Stimulated activated CD8-positive, alpha-beta memory T cell treated with anti-CD3 and anti-CD28 coated beads, Interleukin-4, amount 100 ng/mL, for 24 hours (primary cell): Measurements from ENCODE around the gene CELF2.
"Not testable (repeated sequence)": the region's sequence is repeated elsewhere in the genome, so short reads cannot be mapped to it uniquely, and the experiment has no call there.

Experiments used
- DNase-seq: peaks from one replicate; pipeline ENCODE4 v3.0.0-alpha.2; 2020; ENCODE audit warnings: low read depth

CELF2 gene

DNA sequence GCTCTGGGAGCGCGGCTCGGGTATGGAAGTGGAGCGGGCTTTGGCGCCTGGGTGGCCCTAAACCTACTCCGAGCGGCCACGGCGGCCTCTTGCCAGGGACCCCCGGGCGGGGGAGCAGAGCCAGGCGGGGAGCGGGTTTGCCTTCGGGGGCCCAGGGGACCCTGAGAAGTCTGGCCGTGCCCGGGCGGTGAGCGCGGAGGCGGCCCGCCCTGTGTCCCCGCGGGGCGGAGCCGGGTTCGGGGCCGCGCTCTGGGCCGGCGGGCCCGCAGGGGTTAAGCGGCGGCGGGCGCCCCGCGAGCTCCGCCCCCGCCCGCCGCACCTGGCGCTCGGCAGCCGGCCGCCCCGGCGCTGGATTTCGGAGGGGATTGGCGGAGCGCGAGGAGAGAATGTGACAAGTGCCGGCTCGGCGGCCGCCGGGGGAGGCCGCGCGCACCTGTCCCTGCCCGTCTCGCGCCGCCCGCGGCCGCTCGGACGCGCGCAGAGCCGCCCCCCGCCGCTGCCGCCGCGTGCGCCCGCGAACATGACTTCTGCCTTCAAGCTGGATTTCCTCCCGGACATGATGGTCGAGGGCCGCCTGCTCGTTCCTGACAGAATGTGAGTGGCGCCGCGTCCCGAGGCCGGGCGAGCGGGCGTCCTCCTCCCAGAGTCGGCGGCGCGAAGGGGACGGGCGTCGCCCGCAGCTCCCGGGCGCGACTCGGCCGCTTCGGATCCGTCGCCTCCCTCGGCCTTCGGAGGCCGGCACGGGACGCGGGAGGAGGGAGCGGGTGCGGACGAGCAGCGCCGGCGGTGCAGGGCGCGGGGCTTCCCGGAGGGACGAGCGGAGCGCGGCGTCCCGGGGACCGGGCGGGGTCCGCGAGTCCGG lies at the start of gene CELF2:
CELF2 (plus strand) TSS at position 303 of the 862 bp plus-strand sequence; CDS start at position 521, 218 bp downstream.
- DNase-seq: peak; percentile 24

DNA sequence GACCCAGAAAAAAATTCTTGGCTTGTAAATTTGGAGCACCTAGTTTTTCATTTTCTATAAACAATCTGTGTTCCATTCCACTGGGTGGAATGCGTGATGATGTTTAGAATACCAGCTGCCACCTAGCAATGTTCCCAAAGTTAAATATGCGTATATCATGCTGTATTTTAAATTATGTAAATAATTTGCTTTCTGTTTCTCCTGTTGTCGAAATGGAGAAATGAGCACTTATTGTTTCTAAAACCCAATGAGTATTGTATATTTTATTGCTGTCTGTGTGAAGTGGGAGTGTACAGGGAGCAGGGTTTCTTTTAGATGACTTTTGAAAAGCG lies 49.4 kb upstream of the CELF2 start:
- no peak for DNase-seq

DNA sequence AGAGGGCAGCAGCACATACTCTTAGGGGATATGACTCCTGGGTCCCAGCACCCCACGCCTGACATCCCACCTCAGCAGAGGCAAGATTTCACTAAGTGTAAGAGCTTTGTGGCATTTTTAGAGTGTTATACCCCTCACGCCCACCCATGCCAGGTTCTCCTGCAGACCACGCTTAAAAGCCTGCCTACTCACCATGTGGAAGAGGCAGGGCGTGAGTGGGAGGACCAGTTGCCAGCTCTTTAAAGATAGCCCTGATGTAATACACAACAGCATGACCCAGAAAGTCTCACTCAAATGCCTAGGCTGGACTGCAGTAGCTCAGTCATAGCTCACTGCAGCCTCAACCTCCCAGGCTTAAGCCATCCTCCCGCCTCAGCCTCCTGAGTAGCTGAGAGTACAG lies 44.4 kb upstream of the CELF2 start:
- no peak for DNase-seq

DNA sequence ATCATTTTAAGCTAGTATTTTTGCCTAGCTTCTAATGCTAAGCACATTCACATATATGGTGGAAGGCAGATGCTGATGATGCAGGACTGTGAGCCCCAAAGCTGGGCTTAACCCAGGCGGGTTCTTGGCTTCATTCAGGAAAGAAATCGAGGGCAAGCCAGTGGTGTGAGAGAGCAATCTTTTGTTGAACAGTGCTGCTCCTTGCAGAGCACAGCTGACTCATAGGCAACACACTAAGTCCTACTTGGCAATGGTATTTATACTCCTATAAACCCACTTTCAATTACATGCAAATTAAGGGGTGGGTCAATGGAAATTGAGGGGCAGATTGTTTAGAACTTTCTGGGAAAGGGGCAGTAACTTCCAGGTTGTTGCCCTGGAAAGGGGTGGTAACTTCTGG lies 42.0 kb upstream of the CELF2 start:
- no peak for DNase-seq

DNA sequence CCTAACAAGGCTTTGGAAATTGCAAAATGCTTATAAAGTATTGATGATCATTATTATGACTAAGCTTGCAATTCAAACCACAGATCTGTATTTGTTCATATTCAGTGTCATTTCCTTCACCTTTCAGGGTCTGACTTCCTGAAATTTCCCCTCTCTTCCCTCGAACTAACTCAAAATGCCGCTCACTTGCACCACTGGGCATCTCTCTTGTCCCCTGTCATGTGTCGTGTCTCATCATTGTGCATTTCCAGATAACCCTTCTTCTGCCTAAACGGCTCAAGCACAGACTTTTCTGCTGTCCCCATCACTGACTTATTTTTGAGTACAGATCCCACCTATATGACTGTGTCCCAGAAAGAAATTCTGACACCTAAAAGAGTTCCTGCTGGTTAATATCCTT lies 41.0 kb upstream of the CELF2 start:
- no peak for DNase-seq

DNA sequence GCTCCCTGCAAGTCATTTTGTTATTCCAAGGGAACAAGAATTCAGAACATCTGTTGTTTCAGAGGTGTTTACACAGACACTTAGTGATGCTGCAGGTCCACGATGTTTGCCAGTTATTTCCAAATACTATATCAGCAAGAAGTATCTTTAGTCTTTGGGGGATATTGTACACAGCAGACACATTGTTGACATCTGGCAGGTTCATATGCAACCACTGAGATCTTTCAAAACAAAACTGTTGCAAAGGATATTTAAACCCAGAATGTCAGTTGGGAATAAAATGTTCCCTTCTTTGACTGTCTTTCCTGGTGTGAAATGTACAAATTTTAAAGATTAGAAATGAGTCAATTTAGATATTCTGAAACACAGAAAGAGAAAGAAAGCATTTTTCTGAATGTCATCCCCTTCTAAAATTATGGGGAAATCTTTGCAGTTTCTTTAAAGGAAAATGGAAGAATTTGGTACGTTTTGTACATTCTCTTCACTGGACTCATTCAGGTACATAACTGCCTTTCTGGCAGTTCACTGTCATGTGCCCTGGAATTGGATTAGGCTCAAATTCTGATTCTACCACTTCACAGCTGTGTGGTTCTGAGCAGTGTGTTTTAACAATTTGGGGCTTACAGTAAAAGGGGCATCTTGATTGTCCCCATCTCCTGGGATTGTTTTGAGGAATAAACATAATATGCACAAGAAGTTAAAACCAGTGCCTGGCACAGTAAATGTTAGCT lies 40.3 kb upstream of the CELF2 start:
- DNase-seq: no peak

DNA sequence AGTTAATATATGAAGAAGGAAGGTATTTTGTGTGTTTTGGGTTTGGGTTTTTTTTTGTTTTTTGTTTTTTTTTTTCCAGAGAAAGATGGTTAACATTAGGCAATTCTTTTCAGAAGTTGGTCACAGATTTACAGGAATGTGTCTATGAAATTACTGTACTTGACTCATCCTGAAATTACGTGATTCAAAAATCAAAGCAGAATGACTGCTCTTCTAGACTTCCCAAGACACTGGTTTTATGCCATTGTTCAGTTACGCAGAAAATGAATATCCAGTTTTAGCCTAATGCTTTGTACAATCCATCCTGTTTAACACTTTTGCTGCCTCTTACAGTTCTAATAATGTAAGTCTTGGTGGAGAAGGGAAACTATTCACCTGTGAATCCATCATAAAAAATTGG lies 39.7 kb upstream of the CELF2 start:
- no peak for DNase-seq

DNA sequence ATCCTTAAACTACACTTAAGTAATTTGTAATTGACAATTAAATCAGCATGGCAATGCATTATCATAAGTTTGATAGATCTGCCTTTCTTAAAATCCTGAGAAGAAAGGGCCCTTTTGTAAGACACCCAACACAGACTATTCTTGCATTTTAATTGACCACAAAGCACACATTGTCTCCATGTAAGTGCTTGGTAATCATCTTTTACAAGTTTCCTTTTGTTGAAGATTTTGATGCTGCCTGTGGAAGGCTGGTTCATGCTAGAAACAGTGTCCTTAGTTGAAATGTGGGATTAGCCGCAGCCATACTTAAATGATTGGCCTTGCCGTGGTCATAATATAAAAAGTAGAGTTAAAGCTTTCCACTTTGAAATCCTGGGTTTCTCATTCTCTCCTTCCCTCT lies 32.3 kb upstream of the CELF2 start:
- DNase-seq: no peak

DNA sequence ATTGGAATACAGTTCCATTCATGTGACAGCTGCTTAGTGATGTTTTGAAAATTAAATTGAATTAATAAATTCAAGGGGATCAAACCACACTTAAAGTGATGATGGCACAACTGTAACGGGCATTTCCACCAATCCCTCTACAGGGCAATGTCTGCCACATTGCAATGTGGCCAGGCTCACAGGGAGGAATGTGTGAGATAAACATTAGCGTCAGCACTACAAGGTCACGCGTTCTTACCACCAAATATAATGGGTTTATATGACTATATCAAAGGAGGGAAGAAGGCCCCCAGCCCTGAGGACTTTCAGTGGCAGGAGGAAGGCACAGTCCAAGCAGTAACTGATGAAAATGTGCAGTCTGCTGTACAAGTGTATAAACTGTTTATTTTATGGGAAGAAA lies 31.1 kb upstream of the CELF2 start:
- no peak for DNase-seq

DNA sequence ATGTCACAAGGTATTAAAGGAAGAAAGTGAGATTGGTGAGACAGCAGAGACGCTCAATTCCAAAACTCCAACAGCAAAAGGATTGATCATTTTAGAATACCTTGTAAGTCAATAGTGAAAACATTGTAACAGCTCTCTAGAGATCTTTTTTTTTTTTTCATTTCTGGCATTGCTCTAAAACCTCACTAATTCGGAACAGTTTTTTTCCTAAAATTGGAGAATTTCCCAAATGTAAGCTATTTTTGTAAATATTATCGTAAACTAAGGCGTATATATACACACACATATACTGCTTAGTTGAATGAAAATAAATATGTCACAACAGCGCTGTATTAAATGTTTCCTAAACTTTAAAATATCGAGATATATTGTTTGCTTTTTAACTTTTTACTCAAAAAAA lies 30.6 kb upstream of the CELF2 start:
- no peak for DNase-seq

DNA sequence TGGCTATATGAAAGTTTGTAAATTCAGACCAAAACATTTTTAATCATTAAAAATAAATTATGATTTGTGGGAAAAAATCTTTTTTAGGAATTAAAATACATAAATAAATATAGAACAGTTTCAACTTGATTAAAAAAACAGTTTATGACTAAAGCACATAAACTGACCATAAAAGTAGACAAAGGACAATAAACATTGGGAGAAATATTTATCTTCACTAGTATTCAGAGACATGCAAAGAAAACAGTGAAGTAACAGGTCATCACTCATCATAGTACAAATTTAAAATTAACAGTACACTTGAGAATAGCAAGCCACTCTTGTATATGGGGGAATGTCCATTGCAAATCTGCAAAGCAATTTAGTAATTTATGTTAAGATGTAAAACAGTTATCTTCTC lies 28.0 kb upstream of the CELF2 start:
- DNase-seq: no peak

DNA sequence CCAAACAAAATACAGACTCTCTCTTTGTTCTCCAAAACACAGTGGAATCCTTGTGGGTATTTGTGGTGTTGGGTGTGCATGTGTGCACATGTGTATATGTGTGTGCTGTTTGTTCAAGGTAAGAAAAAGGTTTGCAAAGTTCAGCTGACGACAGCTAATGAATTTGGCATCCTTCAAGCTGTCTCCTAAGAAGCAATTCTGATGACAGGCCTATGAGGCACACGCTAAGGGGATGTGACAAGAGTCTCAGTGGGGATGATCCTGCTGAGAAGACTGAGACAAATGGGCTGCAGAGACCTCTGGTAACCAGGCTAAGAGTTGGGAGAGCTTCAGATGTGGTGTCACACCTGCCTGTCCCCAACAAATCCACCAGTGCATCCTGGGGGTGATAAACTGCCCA lies 26.5 kb upstream of the CELF2 start:
- DNase-seq: no peak

DNA sequence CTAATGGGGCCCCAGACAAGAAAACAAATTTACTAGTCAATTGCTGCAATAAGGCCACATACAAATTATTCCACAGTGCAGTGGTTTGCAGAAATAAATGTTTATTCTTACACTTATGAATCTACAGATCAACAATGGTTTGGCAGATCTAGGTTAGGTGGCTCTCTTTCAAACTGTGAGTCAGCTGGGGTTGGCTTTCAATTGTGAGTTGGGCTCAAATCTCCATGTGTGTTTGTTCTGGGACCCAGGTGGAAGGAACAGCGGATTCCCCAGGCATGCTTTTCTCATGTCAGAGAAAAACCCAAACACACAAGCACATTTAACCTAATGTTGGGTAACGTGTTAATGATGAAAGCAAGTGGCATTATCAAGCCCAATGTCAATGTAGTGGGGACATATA lies 25.6 kb upstream of the CELF2 start:
- no peak for DNase-seq

DNA sequence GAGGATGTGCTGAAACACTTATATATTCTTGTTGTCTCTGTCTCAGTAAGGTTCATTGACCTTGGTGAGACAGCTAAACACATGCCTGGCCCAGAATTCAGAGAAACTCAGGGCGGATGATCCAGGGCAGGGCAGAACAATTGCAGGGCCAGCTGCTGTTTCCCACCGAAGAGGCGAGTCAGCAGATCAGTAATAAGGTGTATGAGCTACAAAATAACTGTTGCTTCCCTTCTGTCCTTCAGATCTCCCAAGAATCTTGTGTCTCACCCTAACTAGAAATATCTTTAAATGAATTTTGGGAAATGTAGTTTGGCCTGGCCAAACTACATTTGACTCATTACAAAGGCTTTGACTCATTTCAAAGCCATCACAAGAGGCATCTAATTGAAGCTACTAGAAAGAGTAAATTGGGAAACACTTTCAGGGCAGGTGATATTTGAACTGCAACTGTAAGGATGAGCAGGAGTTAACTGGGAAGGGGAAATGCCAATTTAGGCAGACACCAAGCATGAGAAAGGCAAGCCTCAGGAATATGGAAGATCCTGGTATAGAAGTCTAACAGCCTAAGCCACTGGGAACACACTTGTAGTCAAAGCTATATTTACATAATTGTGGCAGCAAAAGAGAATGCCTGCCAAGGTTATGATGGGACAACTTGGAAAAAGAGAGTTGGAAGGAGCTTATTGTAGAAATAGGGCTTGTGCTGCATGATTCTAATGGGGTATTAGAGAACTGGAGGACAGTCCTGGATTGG lies 24.5 kb upstream of the CELF2 start:
- DNase-seq: no peak

DNA sequence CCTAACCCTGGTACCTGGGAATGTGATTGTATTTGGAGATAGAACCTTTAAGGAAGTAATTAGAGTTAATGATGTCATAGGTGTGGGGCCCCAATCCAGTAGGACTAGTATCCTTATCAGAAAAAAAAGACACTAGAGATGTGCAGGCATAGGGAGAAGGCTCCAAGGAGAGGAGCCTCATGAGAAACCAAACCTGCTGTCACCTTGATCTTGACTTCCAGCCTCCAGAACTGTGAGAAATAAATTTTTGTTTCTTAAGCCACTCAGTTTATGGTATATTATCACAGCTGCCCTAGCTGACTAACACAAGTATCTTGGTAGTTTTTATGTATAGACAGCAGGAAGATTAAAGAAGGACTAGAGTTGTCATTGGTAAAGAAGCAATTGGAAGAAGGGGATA lies 23.9 kb upstream of the CELF2 start:
- no peak for DNase-seq

DNA sequence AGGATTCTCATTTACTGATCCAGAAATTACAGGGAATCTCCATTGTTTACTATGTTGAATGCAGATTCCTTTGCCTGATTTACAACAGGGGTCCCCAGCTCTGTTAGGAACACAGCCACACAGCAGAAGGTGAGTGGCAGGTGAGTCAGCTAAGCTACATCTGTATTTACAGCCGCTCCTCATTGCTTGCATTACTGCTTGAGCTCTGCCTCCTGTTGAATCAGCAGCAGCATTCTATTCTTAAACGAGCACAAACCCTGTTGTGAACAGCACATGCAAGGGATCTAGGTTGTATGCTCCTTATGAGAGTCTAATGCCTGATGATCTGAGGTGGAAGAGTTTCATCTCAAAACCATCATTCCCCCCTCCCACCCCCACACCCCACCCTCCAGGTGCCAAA lies 23.3 kb upstream of the CELF2 start:
- DNase-seq: no peak

DNA sequence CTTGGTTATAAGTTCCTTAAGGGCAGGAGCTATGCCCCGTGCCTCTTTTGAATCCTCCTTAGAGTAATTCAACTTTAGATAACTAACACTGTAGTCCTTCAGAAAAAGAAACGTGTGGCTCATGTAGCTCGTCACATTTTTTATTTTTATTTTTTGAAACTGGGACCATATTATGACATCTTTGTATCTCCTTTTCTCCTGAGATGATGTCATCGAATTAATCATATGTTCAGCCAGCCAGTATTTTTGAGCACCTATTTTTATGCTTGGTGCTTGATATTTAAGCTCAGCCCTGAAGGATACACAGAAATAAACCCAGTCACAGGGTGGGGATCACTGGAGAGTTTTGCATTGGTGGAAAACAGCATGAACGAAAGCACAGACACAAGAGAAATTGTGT lies 22.6 kb upstream of the CELF2 start:
- no peak for DNase-seq

DNA sequence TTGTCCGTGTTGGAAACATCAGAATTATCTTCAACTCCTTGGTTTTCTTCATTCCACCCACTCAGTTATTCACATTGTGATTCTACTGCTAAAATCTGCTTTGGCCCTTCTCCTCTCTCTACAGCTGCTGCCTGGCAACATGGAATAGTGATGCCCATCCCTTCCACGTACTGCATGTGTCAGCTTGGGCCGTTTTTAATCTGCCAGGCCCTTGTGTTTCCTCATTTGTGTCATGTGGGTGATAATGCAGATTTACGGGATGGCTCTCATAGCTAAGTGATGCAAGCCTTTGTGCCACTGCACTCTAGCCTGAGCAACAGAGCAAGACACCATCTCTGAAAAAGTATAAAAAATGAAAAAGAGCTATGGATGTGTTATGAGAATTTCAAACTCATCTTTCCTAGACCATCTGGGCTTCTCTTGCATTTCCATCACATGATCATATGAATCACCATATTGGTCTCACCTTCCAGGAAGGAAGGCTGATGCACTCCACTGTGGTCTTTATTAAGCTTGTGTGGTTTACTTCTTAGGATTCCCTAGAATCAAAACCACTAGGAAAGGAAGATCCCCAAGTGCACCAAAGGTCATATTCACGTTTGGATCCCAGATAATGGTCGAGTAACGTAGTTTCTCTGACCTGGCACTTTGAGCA lies 20.6 kb upstream of the CELF2 start:
- no peak for DNase-seq

DNA sequence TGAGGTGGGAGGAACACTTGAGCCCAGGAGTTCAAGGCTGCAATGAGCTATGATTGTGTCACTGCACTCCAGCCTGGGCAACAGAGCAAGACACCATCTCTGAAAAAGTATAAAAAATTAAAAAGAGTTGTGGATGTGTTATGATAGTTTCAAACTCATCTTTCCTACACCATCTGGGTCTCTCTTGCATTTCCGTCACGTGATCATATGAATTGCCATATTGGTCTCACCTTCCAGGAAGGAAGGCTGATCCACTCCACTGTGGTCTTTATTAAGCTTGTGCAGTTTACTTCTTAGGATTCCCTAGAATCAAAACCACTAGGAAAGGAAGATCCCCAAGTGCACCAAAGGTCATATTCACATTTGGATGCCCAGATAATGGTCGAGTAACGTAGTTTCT lies 18.2 kb upstream of the CELF2 start:
- not testable (repeated sequence) for DNase-seq

DNA sequence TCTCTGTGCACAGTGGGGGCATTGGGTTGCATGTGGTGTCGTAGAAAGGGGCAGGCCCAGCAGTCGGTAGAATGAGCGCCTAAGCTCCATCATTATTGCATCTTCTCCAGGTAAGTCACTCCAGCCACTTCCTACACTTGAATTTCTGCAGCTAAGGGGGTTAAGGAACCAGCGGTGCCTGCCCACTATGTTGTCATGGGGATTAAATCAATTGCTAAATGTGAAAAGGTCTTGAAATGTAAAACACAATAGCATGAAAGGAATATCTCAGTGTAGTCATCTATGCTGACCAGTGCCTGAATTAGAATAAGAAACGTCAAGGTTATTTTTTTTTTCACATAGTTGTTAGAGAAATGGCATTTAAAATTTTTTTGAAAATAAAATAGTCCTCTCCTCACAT lies 15.2 kb upstream of the CELF2 start:
- DNase-seq: no peak

DNA sequence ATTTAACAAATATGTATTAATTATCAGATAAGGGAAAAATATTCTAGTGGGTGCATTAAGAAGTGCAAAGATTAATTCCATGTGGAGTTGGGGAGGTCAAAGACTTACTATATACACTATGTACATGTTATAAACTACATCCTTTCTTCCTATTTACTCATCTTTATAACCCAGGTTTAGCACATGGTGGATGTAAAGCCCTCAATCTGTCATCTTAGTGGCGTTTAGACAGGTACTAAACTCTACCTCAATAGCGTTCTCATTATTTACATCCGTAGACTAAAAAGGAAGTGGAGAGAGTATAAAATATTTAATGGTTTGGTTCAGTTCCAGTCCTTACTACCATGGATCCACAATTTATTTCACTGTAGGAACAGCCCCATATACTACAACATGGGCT lies 14.8 kb upstream of the CELF2 start:
- DNase-seq: no peak

DNA sequence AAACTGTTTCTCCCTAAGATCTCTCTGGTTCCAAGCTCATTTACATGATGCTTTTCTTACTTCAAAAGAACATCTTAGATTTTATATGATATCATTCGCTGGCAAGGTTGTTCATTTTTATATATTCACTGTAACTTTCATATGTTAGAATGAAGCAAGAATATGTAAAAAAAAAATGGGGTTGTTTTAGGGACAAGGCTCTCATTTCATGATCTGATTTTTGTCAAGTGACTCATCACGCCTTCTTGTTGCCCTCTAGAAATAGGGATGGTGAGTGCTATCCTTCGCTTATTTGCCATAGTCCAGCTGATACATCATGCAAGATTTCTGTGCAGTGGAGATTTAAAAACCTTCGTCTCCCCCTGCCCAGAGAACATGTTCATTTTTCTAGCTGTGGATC lies 14.0 kb upstream of the CELF2 start:
- DNase-seq: no peak
